Activated CD8-positive, alpha-beta memory T cell treated with anti-CD3 and anti-CD28 coated beads, Interleukin-2, amount 10 ng/mL, durations not matched to agents 7 days and 5 days (primary cell): ENCODE results near the gene CTRB2. TPM values are rescaled to one million over a fixed set of nuclear protein-coding genes. Genes with fewer than 3 reads are reported as not detected.
"Not testable (repeated sequence)": the region's sequence is repeated elsewhere in the genome, so short reads cannot be mapped to it uniquely, and the experiment has no call there.

Experiments used
- ATAC-seq: fragments of 150-1000 bp; cut with Tn5 transposase; one replicate; pipeline ENCODE4 v1.10.0; 2021; ENCODE audit warnings: moderate library complexity
- CTCF ChIA-PET: fragments of 350-600 bp; sonication (Branson Sonifier 250); formaldehyde crosslinking; loops from one replicate; lab custom pipeline; 2021; ENCODE audit warnings: antibody characterized with exemption; lab: Charles Lee
- DNase-seq: peaks from one replicate; pipeline ENCODE4 v3.0.0-alpha.2; 2020
- H3K27ac Mint-ChIP-seq: one replicate; pipeline ENCODE4 v1.8.0; 2021; ENCODE audit warnings: mild to moderate bottlenecking, mixed read lengths
- H3K27me3 Mint-ChIP-seq: one replicate; pipeline ENCODE4 v1.8.0; 2021; ENCODE audit warnings: mixed read lengths
- H3K36me3 Mint-ChIP-seq: one replicate; pipeline ENCODE4 v1.8.0; 2021; ENCODE audit warnings: mild to moderate bottlenecking, mixed read lengths
- H3K4me1 Mint-ChIP-seq: one replicate; pipeline ENCODE4 v1.8.0; 2021; ENCODE audit warnings: mixed read lengths
- H3K4me3 Mint-ChIP-seq: one replicate; pipeline ENCODE4 v1.8.0; 2021; ENCODE audit warnings: mild to moderate bottlenecking, moderate library complexity, mixed read lengths
- H3K9me3 Mint-ChIP-seq: one replicate; pipeline ENCODE4 v1.8.0; 2022; ENCODE audit warnings: low read depth, mixed read lengths
- total RNA-seq, 2 experiments: library from RNA; stranded (reverse); gene quantifications; one replicate each; pipeline ENCODE4 v1.2.3, GENCODE V29; 2021

CTRB2 gene
- total RNA-seq, 2 experiments from 2014 or later = not detected

DNA sequence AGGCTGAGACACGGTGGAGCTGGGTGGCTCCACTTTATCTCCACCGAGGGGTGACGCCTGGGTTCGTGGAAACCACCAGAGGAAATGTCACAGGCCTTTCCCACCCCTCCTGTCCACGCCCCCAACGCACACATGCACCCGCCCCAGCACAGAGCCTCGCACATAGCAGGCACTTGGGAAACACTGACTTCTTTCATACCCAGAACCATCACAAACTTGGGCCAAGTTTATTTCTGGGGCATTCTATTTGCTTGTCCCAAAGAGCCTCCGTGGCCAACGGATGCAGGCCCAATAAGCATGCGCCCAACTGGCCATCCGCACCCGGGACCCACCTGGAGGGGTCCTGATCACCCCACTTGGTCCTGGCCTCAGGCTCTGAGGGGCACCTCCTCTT lies 41.2 kb upstream of the CTRB2 start:
- Mint-ChIP-seq H3K27ac (no peak overlapping the region), H3K4me1 (no peaks in the 10 kb centered on the region), H3K36me3 (no peaks in the 10 kb centered on the region), H3K27me3 (peaks cover 41% of the 10 kb centered on the region), H3K4me3 (no peak overlapping the region), H3K9me3 (no peaks in the 10 kb centered on the region)
- no peak for DNase-seq
- no peak for ATAC-seq
- CTCF ChIA-PET = interaction anchor here (0.8 to 1.6 kb wide), 2 partner anchors 14 to 15 kb away, joined by 3 read pairs; no protein-coding TSS in a partner anchor

DNA sequence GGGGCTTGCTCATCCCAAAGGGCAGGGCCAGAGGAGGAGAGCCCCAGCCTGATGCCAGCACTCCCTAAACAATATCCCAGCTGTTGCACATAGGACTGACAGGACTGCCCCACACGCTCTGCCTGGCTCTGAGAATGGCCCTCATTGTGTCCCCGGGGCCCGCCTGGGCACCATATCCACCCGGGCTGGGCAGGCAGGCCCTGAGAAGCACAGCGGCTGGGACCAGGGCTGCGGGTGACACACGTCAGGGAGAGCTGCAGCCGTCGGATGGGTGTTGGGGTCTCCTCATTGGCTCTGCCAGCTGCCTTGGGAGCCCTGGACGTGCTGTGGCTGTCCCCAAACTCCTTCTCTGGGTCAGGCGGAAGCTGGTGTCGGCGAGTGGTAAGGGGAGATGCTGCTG lies 40.3 kb upstream of the CTRB2 start:
- Mint-ChIP-seq H3K27me3 (peaks cover 32% of the 10 kb centered on the region), H3K36me3 (no peaks in the 10 kb centered on the region), H3K27ac (no peak overlapping the region), H3K4me3 (no peak overlapping the region), H3K4me1 (no peaks in the 10 kb centered on the region), H3K9me3 (no peaks in the 10 kb centered on the region)
- CTCF ChIA-PET = interaction anchor here (0.5 to 1.6 kb wide), 2 partner anchors 14 to 37 kb away, joined by 3 read pairs; no protein-coding TSS in a partner anchor
- DNase-seq = no peak
- ATAC-seq = no peak

DNA sequence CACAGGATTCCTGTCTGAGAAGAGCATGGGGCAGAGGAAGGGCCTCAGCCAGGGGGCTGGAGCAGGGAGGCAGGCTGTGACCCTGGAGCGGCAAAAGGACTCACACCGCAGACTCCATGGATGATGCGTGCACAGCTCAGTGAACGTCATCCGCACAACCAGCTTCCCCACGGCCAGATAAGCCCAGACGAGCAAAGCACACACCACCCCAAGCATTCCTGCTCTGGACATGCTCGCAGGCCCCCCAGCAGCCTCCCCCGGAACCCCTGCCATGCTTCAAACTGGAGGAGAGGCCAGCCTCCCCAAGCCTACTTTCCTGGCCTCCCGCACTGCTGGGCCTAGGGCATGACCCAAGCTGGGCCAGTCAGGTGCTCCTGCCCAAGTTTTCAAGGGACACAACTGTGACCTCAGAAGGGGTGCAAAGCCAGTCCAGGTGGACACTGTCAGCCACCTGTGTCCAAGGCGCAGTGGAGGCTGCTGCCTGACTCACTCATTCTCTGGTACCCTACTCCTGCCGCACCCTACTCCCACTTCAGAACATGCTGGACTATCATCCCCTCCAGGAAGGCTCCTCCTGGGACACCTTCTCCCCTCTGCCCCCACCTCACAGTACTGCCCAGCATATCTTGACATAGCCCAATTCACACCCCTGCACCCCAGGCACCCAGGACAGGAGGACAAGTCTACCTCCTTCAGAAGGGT lies 39.7 kb upstream of the CTRB2 start:
- CTCF ChIA-PET = interaction anchor here (0.9 kb wide), 1 partner anchor 13 kb away, joined by 3 read pairs; no protein-coding TSS in a partner anchor
- DNase-seq = no peak
- H3K4me3 Mint-ChIP-seq = no peak overlapping the region
- no peak overlapping the region for H3K27ac Mint-ChIP-seq
- H3K36me3 Mint-ChIP-seq = no peaks in the 10 kb centered on the region
- H3K9me3 Mint-ChIP-seq = no peaks in the 10 kb centered on the region
- no peaks in the 10 kb centered on the region for H3K4me1 Mint-ChIP-seq
- H3K27me3 Mint-ChIP-seq = peaks cover 26% of the 10 kb centered on the region
- no peak for ATAC-seq

- H3K27ac Mint-ChIP-seq = no peak overlapping the region
- no peaks in the 10 kb centered on the region for H3K36me3 Mint-ChIP-seq
- CTCF ChIA-PET = interaction anchor here (0.6 to 0.9 kb wide), 2 partner anchors 102 to 140 kb away, joined by 3 read pairs; no protein-coding TSS in a partner anchor
- ATAC-seq (no peak), DNase-seq (no peak)
- H3K9me3 Mint-ChIP-seq = no peaks in the 10 kb centered on the region
- H3K4me3 Mint-ChIP-seq = no peak overlapping the region
- H3K4me1 Mint-ChIP-seq = no peaks in the 10 kb centered on the region
- peaks cover 21% of the 10 kb centered on the region for H3K27me3 Mint-ChIP-seq
Observed at GRCh38 chr16:75244844-75245758, 38.1 kb upstream of the CTRB2 start.

DNA sequence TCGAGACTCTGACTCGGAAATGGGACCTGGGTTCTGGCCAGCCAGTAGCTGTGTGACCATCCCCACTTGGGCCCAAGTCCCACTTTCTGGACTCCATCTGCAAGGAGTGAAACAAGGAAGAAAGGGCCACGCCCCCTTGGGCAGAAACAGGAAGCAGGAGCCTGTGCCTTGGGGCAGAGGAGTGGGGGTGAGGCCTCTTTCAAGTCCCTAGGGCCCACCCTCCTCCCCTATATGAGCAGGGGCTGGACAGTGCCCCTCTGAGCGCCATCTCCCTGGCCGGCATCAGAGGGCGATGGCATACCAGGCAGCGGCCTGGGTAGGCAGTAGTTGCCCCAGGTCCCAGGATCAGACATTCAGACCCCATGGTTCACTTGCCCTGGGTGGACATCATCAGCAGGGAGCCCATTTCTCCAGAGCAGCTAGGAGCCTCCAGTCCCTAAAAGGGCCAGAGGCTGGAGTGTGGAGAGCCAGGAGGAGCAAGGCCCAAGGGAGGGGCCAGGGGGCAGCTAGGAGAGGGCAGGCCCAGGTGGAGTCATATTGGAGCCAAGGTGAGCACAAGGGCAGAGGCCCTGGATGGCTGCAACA lies 37.4 kb upstream of the CTRB2 start:
- ATAC-seq (no peak), DNase-seq (no peak)
- CTCF ChIA-PET = interaction anchor here (0.9 kb wide), 1 partner anchor 141 kb away, joined by 3 read pairs; no protein-coding TSS in a partner anchor
- Mint-ChIP-seq H3K9me3 (no peaks in the 10 kb centered on the region), H3K36me3 (no peaks in the 10 kb centered on the region), H3K27me3 (peaks cover 13% of the 10 kb centered on the region), H3K4me3 (no peak overlapping the region), H3K27ac (no peak overlapping the region), H3K4me1 (no peaks in the 10 kb centered on the region)

GRCh38 chr16:75243667-75244224 lies 36.8 kb upstream of the CTRB2 start:
- H3K4me3 Mint-ChIP-seq = no peak overlapping the region
- no peaks in the 10 kb centered on the region for H3K36me3 Mint-ChIP-seq
- H3K27me3 Mint-ChIP-seq = peaks cover 10% of the 10 kb centered on the region
- no peaks in the 10 kb centered on the region for H3K4me1 Mint-ChIP-seq
- no peak overlapping the region for H3K27ac Mint-ChIP-seq
- no peak for DNase-seq
- CTCF ChIA-PET = interaction anchor here (0.6 to 0.7 kb wide), 2 partner anchors 10 to 338 kb away, joined by 3 read pairs; no protein-coding TSS in a partner anchor
- no peaks in the 10 kb centered on the region for H3K9me3 Mint-ChIP-seq
- no peak for ATAC-seq

DNA sequence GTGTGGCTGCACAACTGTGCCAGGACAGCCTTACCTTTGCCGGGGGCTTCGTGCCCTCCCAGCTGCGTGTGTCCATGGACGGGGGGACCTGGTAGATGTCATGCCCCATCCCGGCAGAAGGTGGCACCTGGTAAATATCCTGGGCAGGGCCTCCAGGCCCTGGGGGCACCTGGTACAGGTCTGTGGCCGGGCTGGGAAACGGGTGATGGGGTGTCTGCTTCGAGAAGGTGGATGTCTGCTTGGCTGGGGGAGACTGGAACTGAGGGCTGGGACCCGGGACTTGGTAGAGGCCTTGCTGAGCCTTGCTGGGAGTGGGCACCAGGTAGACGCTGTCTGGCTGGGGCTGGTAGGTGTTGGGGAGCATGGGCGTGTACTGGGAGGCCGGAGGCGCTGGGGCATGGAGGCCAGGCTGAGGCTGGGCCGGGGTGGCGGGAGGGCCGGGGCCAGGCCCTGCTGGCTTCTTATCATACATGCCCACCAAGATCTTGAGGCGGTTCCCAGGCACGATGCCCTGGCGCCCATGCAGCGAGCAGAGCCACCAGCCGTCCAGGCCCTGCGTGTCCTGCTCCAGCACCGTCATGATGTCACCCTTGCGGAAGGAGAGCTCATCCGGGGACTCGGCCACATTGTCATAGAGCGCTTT lies 35.6 kb upstream of the CTRB2 start:
- H3K9me3 Mint-ChIP-seq, CTCF ChIA-PET, H3K27ac Mint-ChIP-seq, H3K4me3 Mint-ChIP-seq, H3K36me3 Mint-ChIP-seq, ATAC-seq, H3K4me1 Mint-ChIP-seq, H3K27me3 Mint-ChIP-seq, DNase-seq: not testable (repeated sequence)

- Mint-ChIP-seq H3K4me3 (no peak overlapping the region), H3K4me1 (no peaks in the 10 kb centered on the region), H3K27ac (no peak overlapping the region), H3K27me3 (no peaks in the 10 kb centered on the region), H3K36me3 (no peaks in the 10 kb centered on the region), H3K9me3 (no peaks in the 10 kb centered on the region)
- CTCF ChIA-PET = interaction anchor here (0.5 kb wide), 1 partner anchor 87 kb away, joined by 3 read pairs; no protein-coding TSS in a partner anchor
- DNase-seq (no peak), ATAC-seq (no peak)
Observed at GRCh38 chr16:75241955-75242354, 35.0 kb upstream of the CTRB2 start.

DNA sequence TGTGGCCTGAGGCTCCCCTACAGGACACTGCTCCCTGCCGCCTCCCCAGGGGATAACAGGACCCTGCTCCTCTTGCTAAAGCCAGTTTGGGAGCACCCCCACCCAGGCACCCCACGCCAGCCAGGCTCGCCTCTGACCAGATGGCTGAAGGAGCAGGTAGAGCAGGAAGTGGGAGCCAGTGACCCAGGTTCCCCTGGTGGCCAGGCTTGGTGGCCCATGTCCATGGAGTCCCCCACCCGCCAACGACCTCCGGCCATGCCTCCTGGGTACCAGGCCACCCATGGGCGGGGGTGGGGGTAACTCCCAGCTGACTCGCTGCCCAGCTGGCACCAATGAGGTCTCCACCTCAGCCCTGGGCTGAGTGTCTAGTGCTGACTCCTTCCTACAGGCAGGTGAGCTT lies 34.5 kb upstream of the CTRB2 start:
- H3K4me3 Mint-ChIP-seq = no peak overlapping the region

GRCh38 chr16:75240633-75241032 lies 33.7 kb upstream of the CTRB2 start:
- DNase-seq, H3K9me3 Mint-ChIP-seq, H3K4me1 Mint-ChIP-seq, H3K27ac Mint-ChIP-seq, CTCF ChIA-PET, H3K27me3 Mint-ChIP-seq, ATAC-seq, H3K36me3 Mint-ChIP-seq, H3K4me3 Mint-ChIP-seq: not testable (repeated sequence)

More for the DNA sequence above, 34.5 kb upstream of the CTRB2 start:
- ATAC-seq (no peak), DNase-seq (no peak)
- Mint-ChIP-seq H3K27ac (no peak overlapping the region), H3K9me3 (no peaks in the 10 kb centered on the region), H3K27me3 (no peaks in the 10 kb centered on the region), H3K36me3 (no peaks in the 10 kb centered on the region), H3K4me1 (no peaks in the 10 kb centered on the region)
- CTCF ChIA-PET = interaction anchor here (0.5 kb wide), 1 partner anchor 87 kb away, joined by 3 read pairs; no protein-coding TSS in a partner anchor

DNA sequence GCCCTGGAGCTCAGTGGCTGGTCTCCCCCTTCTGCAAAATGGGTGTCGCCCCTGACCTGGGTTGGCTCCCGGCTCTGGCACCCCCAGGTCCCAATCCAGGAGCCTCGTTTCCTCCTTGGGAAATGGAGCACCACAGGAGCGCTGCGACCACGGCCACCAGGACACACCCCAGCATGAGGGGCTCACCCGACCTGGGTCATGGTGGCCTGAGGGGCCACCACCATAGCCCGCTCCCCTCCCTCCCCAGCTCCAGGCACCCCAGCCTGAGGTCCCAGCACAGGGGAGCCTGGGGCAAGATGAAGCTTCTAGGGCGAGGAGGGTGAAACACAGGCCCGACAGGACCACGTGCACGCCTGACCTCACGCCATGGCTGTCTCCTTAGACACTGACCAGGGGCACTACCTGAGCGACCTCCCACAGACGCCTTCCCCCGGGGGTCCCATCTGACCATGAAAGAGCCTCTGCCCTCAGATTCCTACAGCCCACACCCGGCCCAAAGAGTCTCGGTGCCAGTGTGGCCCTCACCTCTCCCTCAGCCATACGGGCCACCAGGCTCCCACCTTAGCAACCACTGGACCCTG lies 32.7 kb upstream of the CTRB2 start:
- ATAC-seq (no peak), DNase-seq (no peak)
- Mint-ChIP-seq H3K27me3 (no peaks in the 10 kb centered on the region), H3K4me1 (no peaks in the 10 kb centered on the region), H3K4me3 (no peak overlapping the region), H3K27ac (no peak overlapping the region), H3K9me3 (no peaks in the 10 kb centered on the region), H3K36me3 (no peaks in the 10 kb centered on the region)
- CTCF ChIA-PET = no interaction called here

DNA sequence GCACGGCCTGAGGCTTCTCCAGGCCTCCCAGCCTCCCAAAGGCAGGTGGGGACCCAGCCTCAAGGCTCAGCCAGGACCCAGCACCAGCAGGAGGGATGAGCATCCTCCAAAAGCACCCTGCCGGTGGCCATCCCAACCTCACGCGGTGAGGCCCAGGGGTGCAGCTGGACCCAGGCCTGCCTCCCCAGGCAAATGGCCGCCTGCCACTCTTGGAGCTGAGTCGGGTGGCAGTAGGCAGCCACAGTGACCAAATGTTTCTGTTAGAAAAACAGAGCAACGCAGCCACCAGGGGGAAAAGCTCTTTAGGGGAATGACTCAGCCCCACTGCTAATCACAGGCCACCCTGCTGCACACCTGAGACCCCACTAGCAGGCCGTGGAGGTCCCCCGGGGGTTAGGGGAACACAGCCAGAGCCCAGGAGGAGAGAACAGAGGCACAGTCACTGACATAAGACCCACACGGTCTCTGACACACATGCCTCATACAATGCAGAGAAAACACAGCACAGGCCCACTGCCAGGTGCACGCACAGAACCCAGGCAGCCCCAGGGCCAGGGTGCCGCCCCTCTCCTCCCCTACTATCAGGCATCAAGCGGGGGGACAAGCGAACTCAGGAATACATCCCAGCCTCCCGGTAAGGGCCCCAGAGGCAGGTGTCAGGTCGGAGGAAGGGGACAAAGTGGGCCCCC lies 32.0 kb upstream of the CTRB2 start:
- ATAC-seq (no peak), DNase-seq (no peak)
- Mint-ChIP-seq H3K9me3 (no peaks in the 10 kb centered on the region), H3K4me3 (no peak overlapping the region), H3K27ac (no peak overlapping the region), H3K36me3 (no peaks in the 10 kb centered on the region), H3K4me1 (no peaks in the 10 kb centered on the region), H3K27me3 (no peaks in the 10 kb centered on the region)
- CTCF ChIA-PET = interaction anchor here (2.1 kb wide), 1 partner anchor 40 kb away, joined by 6 read pairs; no protein-coding TSS in a partner anchor
